Fibroblast of villous mesenchyme (primary cell): Measurements from ENCODE around the gene BRD7. TPM values are rescaled to one million over a fixed set of nuclear protein-coding genes. Genes with fewer than 3 reads are reported as not detected.

Source experiments
- DNase-seq: peaks from one replicate; pipeline ENCODE4 v3.0.0-alpha.2; 2010; ENCODE audit warnings: low read depth
- H3K4me3 ChIP-seq: 2 replicates; pipeline ENCODE4 v1.5.1; 2011; ENCODE audit warnings: low read depth, mild to moderate bottlenecking, low read length
- total RNA-seq: library from RNA; depleted of rRNA; stranded (reverse); fragments of >200 nt; gene quantifications from 2 replicates; pipeline ENCODE4 v1.2.3, GENCODE V29; 2012
- TF ChIP-seq, protein P1 (sequence below): IDR thresholded peaks from 2 replicates; pipeline ENCODE4 v1.5.1; 2012; ENCODE audit warnings: low read depth, mild to moderate bottlenecking, low read length; ENCODE audit not compliant: insufficient read depth

The BRD7 gene
- total RNA-seq, 1 donor: 31.5 TPM

DNA sequence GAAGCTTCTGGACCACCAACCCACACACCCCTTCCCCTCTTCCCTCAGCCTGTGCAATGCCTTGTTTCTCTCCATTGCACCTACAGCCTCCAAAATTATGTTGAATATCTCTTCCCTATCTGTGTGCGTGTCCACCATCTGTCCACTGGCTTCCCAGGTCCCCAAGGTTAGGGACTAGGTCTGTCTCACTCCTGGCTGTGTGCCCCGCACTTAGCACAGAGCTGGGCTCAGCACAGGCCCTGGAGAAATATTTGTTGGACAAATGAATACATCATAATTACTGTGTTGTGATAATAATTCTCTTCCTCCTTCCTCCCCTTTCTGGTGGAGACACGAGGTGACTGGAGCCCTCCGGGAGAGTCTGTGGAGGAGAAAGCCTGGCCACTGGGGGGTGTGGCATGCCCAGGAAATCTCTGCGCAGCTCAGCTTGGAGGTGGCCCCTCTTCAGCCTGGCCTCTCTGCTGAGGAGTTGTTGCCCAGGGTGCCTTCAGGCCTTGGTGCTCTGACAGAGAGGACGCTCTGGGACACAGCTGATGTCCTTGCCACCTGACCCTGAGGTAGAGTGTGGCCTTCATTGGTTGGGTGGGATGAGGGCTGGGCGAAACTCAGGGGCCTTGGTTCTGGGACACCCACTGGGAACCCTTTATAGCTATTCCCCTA, 3.3 kb upstream of the BRD7 start:
- TF ChIP-seq, protein P1, sequence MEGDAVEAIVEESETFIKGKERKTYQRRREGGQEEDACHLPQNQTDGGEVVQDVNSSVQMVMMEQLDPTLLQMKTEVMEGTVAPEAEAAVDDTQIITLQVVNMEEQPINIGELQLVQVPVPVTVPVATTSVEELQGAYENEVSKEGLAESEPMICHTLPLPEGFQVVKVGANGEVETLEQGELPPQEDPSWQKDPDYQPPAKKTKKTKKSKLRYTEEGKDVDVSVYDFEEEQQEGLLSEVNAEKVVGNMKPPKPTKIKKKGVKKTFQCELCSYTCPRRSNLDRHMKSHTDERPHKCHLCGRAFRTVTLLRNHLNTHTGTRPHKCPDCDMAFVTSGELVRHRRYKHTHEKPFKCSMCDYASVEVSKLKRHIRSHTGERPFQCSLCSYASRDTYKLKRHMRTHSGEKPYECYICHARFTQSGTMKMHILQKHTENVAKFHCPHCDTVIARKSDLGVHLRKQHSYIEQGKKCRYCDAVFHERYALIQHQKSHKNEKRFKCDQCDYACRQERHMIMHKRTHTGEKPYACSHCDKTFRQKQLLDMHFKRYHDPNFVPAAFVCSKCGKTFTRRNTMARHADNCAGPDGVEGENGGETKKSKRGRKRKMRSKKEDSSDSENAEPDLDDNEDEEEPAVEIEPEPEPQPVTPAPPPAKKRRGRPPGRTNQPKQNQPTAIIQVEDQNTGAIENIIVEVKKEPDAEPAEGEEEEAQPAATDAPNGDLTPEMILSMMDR: peak; percentile 44
- H3K4me3 ChIP-seq: no peak overlapping the region
- peak; percentile 21 for DNase-seq

DNA sequence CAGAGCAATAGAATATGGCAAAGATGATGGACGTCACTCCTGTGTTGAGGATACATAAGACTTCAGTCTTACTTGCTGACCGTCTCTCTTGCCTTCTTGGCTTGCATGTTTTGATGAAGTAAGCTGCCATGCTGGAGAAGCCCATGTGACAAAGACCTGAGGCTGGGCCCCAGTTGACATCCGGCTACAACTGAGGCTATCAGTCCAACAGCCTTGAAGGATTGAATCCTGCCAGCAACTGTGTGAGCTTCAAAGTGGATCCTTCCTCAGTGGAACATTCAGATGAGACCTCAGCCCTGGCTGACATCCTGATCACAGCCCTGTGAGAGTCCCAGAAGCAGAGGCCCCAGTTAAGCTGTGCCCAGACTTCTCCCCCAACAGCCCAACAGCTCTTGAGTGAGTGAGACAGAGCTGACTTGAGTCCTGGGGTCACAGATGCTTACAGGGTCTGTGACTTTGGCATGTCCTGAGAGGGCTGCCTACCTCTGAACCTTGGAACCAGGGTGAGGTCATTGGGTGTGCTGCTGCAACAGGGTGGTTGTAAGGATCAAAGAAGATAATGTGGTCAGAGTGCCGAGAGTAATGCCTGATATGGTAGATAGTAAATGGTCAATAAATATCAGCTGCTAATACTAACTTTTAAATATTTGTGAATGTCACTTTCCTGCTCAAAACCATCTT, 2.4 kb upstream of the BRD7 start:
- TF ChIP-seq, protein P1: no peak
- no peak for DNase-seq
- no peak overlapping the region for H3K4me3 ChIP-seq

DNA sequence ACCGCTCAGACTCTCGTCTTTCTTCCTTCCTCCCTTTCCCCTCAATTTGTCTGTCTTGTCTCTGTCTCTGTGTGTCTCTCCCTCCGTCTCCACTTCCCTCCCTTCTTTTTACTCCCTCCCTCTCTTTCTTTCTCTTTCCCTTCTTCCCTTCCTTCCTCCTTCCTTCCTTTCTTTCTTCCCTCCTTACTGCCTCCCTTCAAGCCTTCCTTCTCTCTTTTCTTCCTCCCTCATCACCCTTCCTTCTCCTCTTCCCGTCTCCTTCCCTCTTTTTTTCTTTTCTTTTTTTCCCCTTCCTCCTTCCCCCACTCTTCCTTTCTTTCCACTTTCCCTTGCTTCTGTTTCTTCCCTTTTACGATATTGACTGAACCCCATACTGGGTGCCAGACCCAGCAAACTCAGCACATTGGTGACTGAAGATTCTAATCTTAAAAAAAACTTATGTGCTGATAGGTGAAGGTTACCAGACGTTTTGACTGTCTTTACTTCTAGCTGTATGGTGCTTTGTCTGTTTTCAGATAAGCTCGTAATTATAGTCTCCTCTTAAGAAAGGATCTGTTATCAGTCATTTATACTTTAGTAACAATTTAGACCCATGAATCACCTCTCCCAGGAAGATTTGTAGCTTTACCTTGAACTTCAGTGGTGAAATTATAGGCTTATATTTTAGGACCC, 481 bp upstream of the BRD7 start:
- TF ChIP-seq, protein P1: no peak
- peak; percentile 35 for DNase-seq
- H3K4me3 ChIP-seq: peak overlapping the region; percentile 57

DNA sequence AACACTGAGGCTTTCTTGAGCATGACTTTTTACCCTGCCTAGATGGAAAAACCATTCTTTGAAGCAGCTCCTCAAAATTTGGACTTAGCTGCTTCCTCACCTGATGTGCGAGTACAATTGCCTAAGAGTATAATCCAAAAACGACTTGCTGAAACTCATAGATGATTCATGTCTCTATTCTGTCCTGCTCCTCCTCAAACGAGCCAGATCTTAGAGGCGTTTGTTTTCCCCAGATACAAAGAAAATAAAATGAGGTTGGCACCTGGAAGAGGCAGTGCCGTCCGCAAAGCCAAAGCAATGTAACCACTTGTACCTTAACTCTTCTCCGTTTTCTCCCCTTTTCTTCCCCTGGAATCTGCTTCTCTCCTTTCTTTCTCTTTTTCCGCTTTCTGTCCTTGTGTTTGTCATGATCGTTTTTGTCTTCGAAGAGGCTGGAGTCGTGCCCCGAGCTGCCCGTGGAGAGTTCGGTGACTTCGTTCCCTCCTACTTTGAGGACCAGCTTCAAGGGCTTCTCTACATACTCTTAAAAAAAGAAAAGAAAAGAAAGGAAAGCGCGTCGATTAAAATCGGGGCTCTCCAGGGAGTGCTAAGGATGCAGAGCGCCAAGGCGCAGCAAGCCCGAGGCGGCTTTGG, 895 bp downstream of the BRD7 start:
- no peak for DNase-seq
- H3K4me3 ChIP-seq: peak overlapping the region; percentile 74
- TF ChIP-seq, protein P1: no peak

DNA sequence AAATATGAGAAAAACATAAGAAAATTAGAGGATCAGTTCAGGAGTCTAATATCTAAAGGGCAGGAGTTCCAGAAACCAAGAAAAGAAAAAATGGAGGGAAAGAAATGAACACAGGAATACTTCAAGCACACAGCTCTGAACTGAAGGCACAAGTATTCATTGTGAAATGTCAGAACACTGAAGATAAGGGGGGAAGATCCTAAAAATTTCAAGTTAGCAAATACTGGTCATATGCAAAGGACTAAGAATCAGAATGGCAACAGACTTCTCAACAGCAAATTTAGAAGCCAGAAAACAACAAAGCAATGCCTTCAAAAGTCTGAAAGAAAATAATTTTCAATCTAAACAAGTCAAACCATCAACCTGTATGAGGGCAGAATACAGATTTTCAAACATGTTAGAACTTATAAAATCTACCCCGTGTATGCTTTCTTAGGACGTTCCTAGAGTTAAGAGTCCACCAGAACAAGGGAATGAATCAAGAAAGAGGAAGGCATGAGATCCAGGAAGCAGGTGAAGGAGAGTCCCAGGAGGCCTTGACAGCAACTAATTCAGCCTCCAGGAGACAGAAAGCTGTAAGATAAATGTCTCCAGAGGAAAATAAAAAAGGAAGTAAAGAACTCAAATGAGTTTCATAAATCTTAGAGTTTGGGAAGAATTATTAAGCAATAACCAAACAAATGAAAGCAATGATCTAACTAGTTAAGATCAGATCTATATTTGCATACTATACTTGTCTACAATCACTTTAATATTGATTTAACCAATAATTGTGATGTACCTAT, 2.8 kb downstream of the BRD7 start:
- TF ChIP-seq, protein P1: no peak
- no peak for DNase-seq
- H3K4me3 ChIP-seq: no peak overlapping the region

DNA sequence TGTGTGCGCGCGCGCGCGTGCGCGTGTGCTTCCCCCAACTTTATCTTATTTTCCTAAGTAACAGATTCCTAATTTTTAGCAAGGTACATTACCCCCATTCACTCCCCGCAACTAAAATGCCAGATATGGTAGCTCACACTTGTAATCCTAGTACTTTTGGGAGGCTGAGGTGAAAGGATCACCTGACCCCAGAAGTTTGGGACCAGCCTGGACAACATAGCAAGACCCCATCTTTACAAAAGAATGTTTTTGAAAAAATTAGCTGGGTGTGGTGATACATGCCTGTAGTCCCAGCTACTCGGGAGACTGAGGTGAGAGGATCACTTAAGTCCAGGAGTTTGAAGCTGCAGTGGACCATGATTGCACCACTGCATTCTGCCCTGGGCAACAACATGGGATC, 5.1 kb downstream of the BRD7 start:
- TF ChIP-seq, protein P1: no peak

More for the DNA sequence above, 5.1 kb downstream of the BRD7 start:
- H3K4me3 ChIP-seq: no peak overlapping the region
- DNase-seq: no peak
